Caco-2 (cell line): ENCODE data around the gene SAFB2. TPM values are rescaled to one million over a fixed set of nuclear protein-coding genes. Genes with fewer than 3 reads are reported as not detected.

Experiments used
- BruUV-seq: library from RNA; stranded (reverse); fragments of 400-500 nt; replicated peaks from 2 replicates; lab custom pipeline; 2021; lab: Mats Ljungman, UMichigan
- CTCF ChIA-PET: fragments of 300-600 bp; sonication (Branson Sonifier 250); formaldehyde crosslinking; loops from one replicate; lab custom pipeline; 2022; ENCODE audit warnings: antibody characterized with exemption; lab: Charles Lee
- POLR2A ChIA-PET: fragments of 300-600 bp; sonication (Branson Sonifier 250); formaldehyde crosslinking; loops from one replicate; lab custom pipeline; 2022; ENCODE audit warnings: antibody characterized with exemption; lab: Charles Lee
- DNase-seq, 2 experiments: peaks; one replicate each; pipeline versions ENCODE4 v3.0.0 to v3.0.0-alpha.2; 2020 to 2022
- H3K27me3 ChIP-seq: replicated peaks from 2 replicates; pipeline ENCODE4 v1.6.0; 2011; ENCODE audit warnings: low read length; ENCODE audit not compliant: control insufficient read depth, insufficient read depth
- H3K36me3 ChIP-seq: 2 replicates; pipeline ENCODE4 v1.5.1; 2011; ENCODE audit warnings: low read length; ENCODE audit not compliant: control insufficient read depth, insufficient read depth
- H3K4me1 ChIP-seq: fragments of 250-450 bp; sonication (Bioruptor Pico); 2 replicates; pipeline ENCODE4 v1.5.1; 2020; ENCODE audit warnings: mild to moderate bottlenecking
- H3K4me3 ChIP-seq: 2 replicates; pipeline ENCODE4 v1.5.1; 2011; ENCODE audit warnings: low read depth, mild to moderate bottlenecking, control low read depth, low read length
- H3K9me3 ChIP-seq: fragments of 250-450 bp; sonication (Bioruptor Pico); 2 replicates; pipeline ENCODE4 v1.5.1; 2020; ENCODE audit warnings: mild to moderate bottlenecking, moderate library complexity
- H3K27ac Mint-ChIP-seq: one replicate; pipeline ENCODE4 v1.8.0; 2022; ENCODE audit warnings: mixed read lengths; ENCODE audit not compliant: unreplicated experiment
- H3K27me3 Mint-ChIP-seq: one replicate; pipeline ENCODE4 v1.8.0; 2022; ENCODE audit warnings: mixed read lengths; ENCODE audit not compliant: insufficient read depth, unreplicated experiment
- H3K36me3 Mint-ChIP-seq: one replicate; pipeline ENCODE4 v1.8.0; 2022; ENCODE audit warnings: mild to moderate bottlenecking, mixed read lengths; ENCODE audit not compliant: insufficient read depth, unreplicated experiment
- H3K4me1 Mint-ChIP-seq: one replicate; pipeline ENCODE4 v1.8.0; 2022; ENCODE audit warnings: low read depth, mixed read lengths; ENCODE audit not compliant: unreplicated experiment
- H3K4me3 Mint-ChIP-seq: one replicate; pipeline ENCODE4 v1.8.0; 2022; ENCODE audit warnings: mild to moderate bottlenecking, moderate library complexity, mixed read lengths; ENCODE audit not compliant: unreplicated experiment
- H3K9me3 Mint-ChIP-seq: one replicate; pipeline ENCODE4 v1.8.0; 2022; ENCODE audit warnings: mixed read lengths; ENCODE audit not compliant: unreplicated experiment
- CTCF ChIP-seq, 2 experiments: fragments of 200-600 bp in 1 of 2; IDR thresholded peaks; 1 replicate in 1 of 2; 2 replicates in 1 of 2; pipeline versions ENCODE4 v1.5.1 to v1.8.0; 2011 to 2022; ENCODE audit warnings: antibody characterized with exemption in 1 of 2, control low read depth in 1 of 2, inconsistent platforms in 1 of 2, low read depth in 1 of 2, low read length in 1 of 2, mild to moderate bottlenecking in 1 of 2, moderate library complexity in 1 of 2; ENCODE audit not compliant: insufficient read depth in 1 of 2, severe bottlenecking in 1 of 2, unreplicated experiment in 1 of 2
- intact Hi-C: fragments of 100-400 bp; cut with micrococcal nuclease; formaldehyde crosslinking; loops from one replicate; pipeline ENCODE4 v1.10.0; 2022; ENCODE audit not compliant: unreplicated experiment
- total RNA-seq: library from RNA; stranded (reverse); gene quantifications from 2 replicates; pipeline ENCODE4 v1.2.3, GENCODE V29; 2022

The SAFB2 gene
- total RNA-seq, 1 experiment from 2014 or later = 81.3 TPM

GRCh38 chr19:5580161-5580571, 42.4 kb downstream of the SAFB2 start:
- H3K27ac Mint-ChIP-seq = no peak overlapping the region
- CTCF ChIA-PET = no interaction called here
- TF ChIP-seq CTCF (IDR thresholded peaks at IDR 0.05; ENCODE audit: insufficient read depth in 1 of 2, low read depth in 1 of 2, low read length in 1 of 2, severe bottlenecking in 1 of 2, unreplicated experiment in 1 of 2) = no peak

GRCh38 chr19:5579697-5580096, 42.9 kb downstream of the SAFB2 start:
- Mint-ChIP-seq H3K27ac (no peak overlapping the region), H3K4me1 (peaks cover 13% of the 10 kb centered on the region), H3K9me3 (no peaks in the 10 kb centered on the region), H3K36me3 (peaks cover 17% of the 10 kb centered on the region), H3K27me3 (no peaks in the 10 kb centered on the region), H3K4me3 (no peak overlapping the region)
- intact Hi-C loops = no loop called here
- ChIA-PET CTCF (no interaction called here), POLR2A (no interaction called here)
- Histone ChIP-seq H3K9me3 (no peaks in the 10 kb centered on the region), H3K4me3 (no peak overlapping the region), H3K4me1 (peaks cover 10% of the 10 kb centered on the region), H3K27me3 (no peaks in the 10 kb centered on the region), H3K36me3 (no peaks in the 10 kb centered on the region)
- TF ChIP-seq CTCF (IDR thresholded peaks at IDR 0.05; ENCODE audit: insufficient read depth in 1 of 2, low read depth in 1 of 2, low read length in 1 of 2, severe bottlenecking in 1 of 2, unreplicated experiment in 1 of 2) = no peak
- no TSS peak for BruUV-seq
- DNase-seq = no peak

More at GRCh38 chr19:5580161-5580571, 42.4 kb downstream of the SAFB2 start:
- H3K27me3 ChIP-seq = no peaks in the 10 kb centered on the region
- no peak for DNase-seq
- intact Hi-C loops = no loop called here
- Mint-ChIP-seq H3K27me3 (no peaks in the 10 kb centered on the region), H3K36me3 (peaks cover 22% of the 10 kb centered on the region), H3K4me1 (peaks cover 13% of the 10 kb centered on the region), H3K9me3 (no peaks in the 10 kb centered on the region), H3K4me3 (no peak overlapping the region)
- H3K9me3 ChIP-seq = no peaks in the 10 kb centered on the region
- POLR2A ChIA-PET = interaction anchor here (0.6 kb wide), 1 partner anchor 240 kb away, joined by 5 read pairs; no protein-coding TSS in a partner anchor
- no peaks in the 10 kb centered on the region for H3K36me3 ChIP-seq
- H3K4me3 ChIP-seq = no peak overlapping the region
- peaks cover 10% of the 10 kb centered on the region for H3K4me1 ChIP-seq
- BruUV-seq = no TSS peak

GRCh38 chr19:5579286-5579685, 43.3 kb downstream of the SAFB2 start:
- no TSS peak for BruUV-seq
- Mint-ChIP-seq H3K4me3 (no peak overlapping the region), H3K27ac (no peak overlapping the region), H3K36me3 (peaks cover 14% of the 10 kb centered on the region), H3K9me3 (no peaks in the 10 kb centered on the region), H3K4me1 (peaks cover 13% of the 10 kb centered on the region), H3K27me3 (no peaks in the 10 kb centered on the region)
- no peaks in the 10 kb centered on the region for H3K27me3 ChIP-seq
- no peaks in the 10 kb centered on the region for H3K9me3 ChIP-seq
- intact Hi-C loops = no loop called here
- DNase-seq = no peak
- TF ChIP-seq CTCF (IDR thresholded peaks at IDR 0.05; ENCODE audit: insufficient read depth in 1 of 2, low read depth in 1 of 2, low read length in 1 of 2, severe bottlenecking in 1 of 2, unreplicated experiment in 1 of 2) = no peak
- H3K36me3 ChIP-seq = no peaks in the 10 kb centered on the region
- H3K4me3 ChIP-seq = no peak overlapping the region
- CTCF ChIA-PET = no interaction called here
- H3K4me1 ChIP-seq = peaks cover 10% of the 10 kb centered on the region
- POLR2A ChIA-PET = no interaction called here
